ENCODE measurements around the gene INO80B.
A peak's percentile ranks its signal among the peaks of the same experiment; 100 is the strongest.

The INO80B gene

GRCh38 chr2:74471332-74472065, 16.6 kb downstream of the INO80B start:
- H2AFZ ChIP-seq (ENCODE audit: low read depth, low read length) = peak overlapping the region; percentile 97
- H3K9ac ChIP-seq (ENCODE audit: low read depth, low read length) = peak overlapping the region; percentile 94

GRCh38 chr2:74472086-74472944, 17.4 kb downstream of the INO80B start, which contains the start of gene MRPL53:
Gene MRPL53 (minus strand): TSS chr2:74472680. CDS start chr2:74472660, 20 bp downstream.
- H3K4me1 ChIP-seq (ENCODE audit: insufficient read depth, low read length) = peaks cover 39% of the 10 kb centered on the region
- DNase-seq = peak; percentile 95
- peaks cover 24% of the 10 kb centered on the region for H3K79me2 ChIP-seq (ENCODE audit: insufficient read depth, low read length)
- ATAC-seq (ENCODE audit: insufficient read depth, low read depth) = peak; percentile 92
- peak; percentile 39 for TF ChIP-seq CTCF (IDR thresholded peaks at IDR 0.05; ENCODE audit: borderline replicate concordance, extremely low read depth, low read length, poor library complexity, severe bottlenecking)
- TF ChIP-seq EZH2 (IDR thresholded peaks at IDR 0.05; ENCODE audit: borderline replicate concordance, low read depth, low read length, severe bottlenecking) = no peak
- no peaks in the 10 kb centered on the region for H4K20me1 ChIP-seq (ENCODE audit: insufficient read depth, low read length)
- peaks cover 42% of the 10 kb centered on the region for H3K36me3 ChIP-seq (ENCODE audit: insufficient read depth, low read length)
- peak within 1 kb of the TSS; percentile 86 to 92 for H3K4me3 ChIP-seq (ENCODE audit: low read depth in 1 of 2, low read length in 2 of 2)
- peak within 1 kb of the TSS; percentile 83 for H3K4me2 ChIP-seq (ENCODE audit: insufficient read depth, low read length)
- H3K9me3 ChIP-seq (ENCODE audit: insufficient read depth, low read length, severe bottlenecking) = no peaks in the 10 kb centered on the region
- peak within 1 kb of the TSS; percentile 94 for H3K9ac ChIP-seq (ENCODE audit: low read depth, low read length)
- H3K27ac ChIP-seq (ENCODE audit: low read length) = peak within 1 kb of the TSS; percentile 95
- H2AFZ ChIP-seq (ENCODE audit: low read depth, low read length) = peak within 1 kb of the TSS; percentile 97
- no peaks in the 10 kb centered on the region for H3K27me3 ChIP-seq (ENCODE audit: insufficient read depth, low read length, poor library complexity)

More at GRCh38 chr2:74471332-74472065, 16.6 kb downstream of the INO80B start:
- peak overlapping the region; percentile 95 for H3K27ac ChIP-seq (ENCODE audit: low read length)
- peak overlapping the region; percentile 83 for H3K4me2 ChIP-seq (ENCODE audit: insufficient read depth, low read length)
- H3K4me1 ChIP-seq (ENCODE audit: insufficient read depth, low read length) = peaks cover 39% of the 10 kb centered on the region
- no peaks in the 10 kb centered on the region for H3K27me3 ChIP-seq (ENCODE audit: insufficient read depth, low read length, poor library complexity)
- no peak for ATAC-seq (ENCODE audit: insufficient read depth, low read depth)
- no peak for DNase-seq
- no peaks in the 10 kb centered on the region for H4K20me1 ChIP-seq (ENCODE audit: insufficient read depth, low read length)
- H3K79me2 ChIP-seq (ENCODE audit: insufficient read depth, low read length) = peaks cover 24% of the 10 kb centered on the region
- H3K4me3 ChIP-seq (ENCODE audit: low read depth in 1 of 2, low read length in 2 of 2) = peak overlapping the region; percentile 86 to 92
- H3K36me3 ChIP-seq (ENCODE audit: insufficient read depth, low read length) = peaks cover 34% of the 10 kb centered on the region
- TF ChIP-seq EZH2 (IDR thresholded peaks at IDR 0.05; ENCODE audit: borderline replicate concordance, low read depth, low read length, severe bottlenecking) (no peak), CTCF (IDR thresholded peaks at IDR 0.05; ENCODE audit: borderline replicate concordance, extremely low read depth, low read length, poor library complexity, severe bottlenecking) (no peak)
- H3K9me3 ChIP-seq (ENCODE audit: insufficient read depth, low read length, severe bottlenecking) = no peaks in the 10 kb centered on the region

GRCh38 chr2:74472945-74473258, 18.0 kb downstream of the INO80B start:
- Histone ChIP-seq H3K9ac (ENCODE audit: low read depth, low read length) (peak overlapping the region; percentile 94), H3K4me1 (ENCODE audit: insufficient read depth, low read length) (peaks cover 39% of the 10 kb centered on the region), H4K20me1 (ENCODE audit: insufficient read depth, low read length) (no peaks in the 10 kb centered on the region), H3K36me3 (ENCODE audit: insufficient read depth, low read length) (peaks cover 46% of the 10 kb centered on the region), H3K27ac (ENCODE audit: low read length) (peak overlapping the region; percentile 95), H3K4me2 (ENCODE audit: insufficient read depth, low read length) (peak overlapping the region; percentile 83), H3K4me3 (ENCODE audit: low read depth in 1 of 2, low read length in 2 of 2) (peak overlapping the region; percentile 86 to 92), H3K79me2 (ENCODE audit: insufficient read depth, low read length) (peaks cover 24% of the 10 kb centered on the region), H3K27me3 (ENCODE audit: insufficient read depth, low read length, poor library complexity) (no peaks in the 10 kb centered on the region), H3K9me3 (ENCODE audit: insufficient read depth, low read length, severe bottlenecking) (no peaks in the 10 kb centered on the region), H2AFZ (ENCODE audit: low read depth, low read length) (peak overlapping the region; percentile 97)
- DNase-seq (no peak), ATAC-seq (ENCODE audit: insufficient read depth, low read depth) (no peak)
- TF ChIP-seq EZH2 (IDR thresholded peaks at IDR 0.05; ENCODE audit: borderline replicate concordance, low read depth, low read length, severe bottlenecking) (no peak), CTCF (IDR thresholded peaks at IDR 0.05; ENCODE audit: borderline replicate concordance, extremely low read depth, low read length, poor library complexity, severe bottlenecking) (no peak)

All from DND-41 (cell line).